HG02798 (cell line): ENCODE measurements around the gene TENM3.

Experiments
- ATAC-seq: cut with Tn5 transposase; IDR thresholded peaks from one replicate; pipeline ENCODE4 v1.9.1; 2021; ENCODE audit warnings: mild to moderate bottlenecking; ENCODE audit not compliant: unreplicated experiment, poor library complexity

Gene TENM3

DNA sequence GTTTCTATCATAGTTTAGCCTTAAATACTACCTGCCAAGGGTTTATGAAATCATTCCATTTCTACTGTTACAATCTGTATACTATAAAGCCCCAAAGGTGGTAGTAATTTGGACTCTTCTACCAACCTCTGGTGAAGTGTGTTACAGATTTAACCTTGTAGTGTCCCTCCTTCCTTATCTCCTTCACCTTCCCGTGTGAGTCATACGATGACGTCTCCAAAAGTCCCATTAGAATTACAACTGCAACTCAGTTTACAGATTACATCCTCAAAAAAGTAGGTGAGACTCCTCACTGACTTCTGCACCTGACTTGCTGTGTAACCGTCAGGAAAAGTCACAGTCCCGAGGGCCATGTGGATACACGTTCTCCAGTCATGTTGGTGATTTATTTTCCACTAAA, 455.0 kb downstream of the TENM3 start:
- ATAC-seq: no peak

- no peak for ATAC-seq
These were observed 456.0 kb downstream of the TENM3 start for GRCh38 chr4:182699201-182699600.

DNA sequence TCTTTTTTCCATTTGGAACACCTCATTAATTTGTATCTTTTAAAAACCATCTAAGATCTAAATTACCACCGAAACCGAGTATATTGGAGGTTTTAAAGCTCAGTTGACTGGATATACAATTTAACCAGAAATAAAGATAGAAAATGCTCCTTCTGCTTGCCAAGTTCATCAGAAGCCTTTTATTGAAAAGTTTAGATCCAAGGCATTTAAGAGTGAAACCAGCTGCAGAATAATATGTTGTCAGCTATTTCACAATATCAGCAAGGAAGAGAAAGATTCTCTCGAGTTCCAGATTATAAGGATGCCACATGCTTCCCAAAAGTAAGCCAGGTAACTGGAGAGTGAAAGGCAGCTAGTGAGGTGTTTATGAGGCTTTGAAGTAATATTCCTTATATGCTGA, 456.6 kb downstream of the TENM3 start:
- no peak for ATAC-seq

GRCh38 chr4:182700362-182701160, 457.4 kb downstream of the TENM3 start:
- ATAC-seq: no peak

DNA sequence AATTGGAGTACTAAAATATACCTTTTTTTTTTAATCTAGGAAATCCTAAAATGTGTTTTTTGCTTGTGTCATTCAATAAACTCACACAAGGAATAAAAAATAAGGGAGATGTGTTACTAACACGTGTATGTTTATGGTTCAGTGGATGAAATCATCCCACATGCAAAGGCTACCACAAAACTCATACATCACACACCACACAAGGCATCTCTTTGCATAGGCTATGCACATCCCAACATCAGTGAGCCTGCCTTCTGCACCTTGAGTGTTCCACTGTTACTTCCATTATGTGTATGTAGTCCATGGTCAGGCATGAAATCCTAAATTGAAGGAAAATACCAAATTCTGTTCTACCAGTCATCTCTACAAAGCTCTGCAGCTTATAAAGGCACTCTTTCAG, 460.9 kb downstream of the TENM3 start:
- ATAC-seq: no peak

- ATAC-seq: no peak
These were observed 461.7 kb downstream of the TENM3 start for GRCh38 chr4:182704948-182705347.

GRCh38 chr4:182705389-182705788, 462.2 kb downstream of the TENM3 start:
- ATAC-seq: no peak

DNA sequence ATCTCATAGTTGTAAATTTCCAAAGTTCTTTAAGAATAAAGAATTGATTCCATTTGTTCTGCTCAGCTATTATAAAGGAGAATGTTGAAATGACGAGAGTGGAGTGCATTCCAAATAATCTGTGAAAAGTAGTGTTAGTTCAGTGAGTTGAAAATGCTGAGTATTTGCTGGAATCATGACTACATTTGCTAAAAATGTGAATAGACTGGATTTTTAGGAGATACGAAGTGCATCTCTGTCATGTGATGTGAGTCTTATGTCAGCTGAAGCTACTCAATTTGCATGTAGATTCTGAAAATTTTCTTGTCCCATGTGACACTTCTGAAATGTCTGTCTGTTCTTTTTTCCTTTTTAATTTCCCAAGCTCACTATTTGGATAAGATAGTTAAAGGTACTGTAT, 468.0 kb downstream of the TENM3 start:
- no peak for ATAC-seq

- ATAC-seq: no peak
These were observed 472.3 kb downstream of the TENM3 start for GRCh38 chr4:182715548-182715947.

DNA sequence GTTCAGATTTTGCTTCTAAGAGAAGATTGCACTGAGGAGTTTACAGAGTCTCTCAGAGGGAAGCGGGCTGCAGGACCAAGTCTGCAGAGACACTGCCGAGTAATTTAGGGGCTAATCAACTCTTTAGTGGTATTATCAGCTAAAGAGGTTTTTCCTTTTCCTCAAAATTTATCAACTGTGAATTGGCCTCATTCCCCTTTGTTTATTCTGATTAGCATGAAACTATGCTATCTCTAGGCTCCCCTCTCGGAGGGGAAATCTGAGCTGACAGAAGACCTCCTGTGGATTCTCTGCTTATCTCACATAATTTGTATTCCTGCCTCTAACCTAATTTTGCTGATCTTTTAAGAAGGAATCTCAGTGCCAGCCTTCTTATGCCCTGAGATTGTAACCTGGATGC, 473.0 kb downstream of the TENM3 start:
- ATAC-seq: no peak

DNA sequence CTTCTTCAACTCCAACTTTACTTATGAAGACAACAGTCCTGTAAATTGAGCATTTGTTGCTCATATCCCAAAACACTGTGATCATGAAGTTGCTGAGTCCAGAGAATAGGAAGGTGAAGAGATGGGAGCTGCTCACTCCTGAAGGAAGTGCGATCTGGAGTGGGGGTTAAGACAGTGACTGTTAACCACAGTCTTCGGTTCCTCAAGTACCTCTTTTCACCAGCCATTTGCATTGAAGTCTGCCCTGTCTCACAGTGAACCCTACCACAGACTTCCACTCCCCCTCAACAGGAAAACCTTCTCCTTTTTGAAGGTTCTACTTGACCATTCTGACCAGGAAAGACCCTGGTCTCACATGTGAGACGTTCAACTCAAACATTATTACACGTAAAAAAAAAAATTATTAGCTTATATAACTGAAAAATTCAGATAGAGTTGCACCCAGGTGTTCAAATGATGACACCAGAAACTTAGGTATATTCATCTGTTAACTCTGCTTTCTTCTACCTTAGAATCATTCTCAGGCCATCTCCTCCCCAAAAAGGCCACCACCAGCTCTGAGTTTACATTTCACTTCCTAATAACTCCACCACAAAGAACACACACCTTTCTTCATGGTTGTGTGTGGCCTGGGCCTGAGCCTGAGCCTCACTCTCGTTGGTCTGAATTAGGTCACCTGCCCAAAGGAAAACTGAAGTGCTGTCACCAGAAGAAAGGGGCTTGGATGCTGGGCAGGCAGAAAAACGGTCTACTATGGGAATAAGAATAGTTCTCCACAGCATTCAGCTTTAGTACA, 474.8 kb downstream of the TENM3 start:
- peak; percentile 54 for ATAC-seq

DNA sequence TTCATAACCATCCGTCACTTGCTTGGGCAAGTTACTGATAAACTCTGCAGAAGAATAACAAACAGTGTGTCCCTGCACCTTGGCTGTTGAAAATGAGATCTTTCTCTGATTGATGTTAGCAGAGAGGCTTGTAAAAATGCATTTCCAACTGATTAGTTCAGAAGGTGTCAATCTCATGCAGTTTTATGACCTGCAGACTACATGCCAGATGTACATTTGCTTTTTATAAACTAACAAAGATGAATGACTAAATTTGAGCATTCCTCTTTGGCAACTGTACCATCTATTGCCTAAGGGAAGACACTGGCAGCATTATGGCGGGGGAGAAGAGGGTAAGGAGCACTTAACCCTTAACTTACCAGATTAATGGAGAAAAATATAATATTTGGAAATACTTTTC, 481.2 kb downstream of the TENM3 start:
- no peak for ATAC-seq

DNA sequence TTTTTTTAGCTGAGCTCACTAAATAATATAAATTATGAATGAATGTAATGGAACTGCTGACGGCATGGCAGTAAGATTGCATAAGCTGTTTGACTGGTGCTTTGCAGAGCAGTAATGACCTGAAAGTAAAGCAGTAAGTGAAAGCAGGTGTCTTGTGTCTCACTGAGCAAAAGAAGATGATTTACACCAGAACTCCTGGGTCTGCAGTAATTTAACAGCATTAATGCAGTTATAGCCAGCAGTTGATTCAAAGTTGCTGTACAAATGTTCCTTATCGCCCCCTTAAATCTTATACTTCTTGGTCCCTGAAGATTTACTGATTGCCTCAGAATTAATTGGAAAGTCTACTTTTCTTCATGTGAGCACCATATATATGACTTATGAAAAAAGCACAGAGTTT, 486.3 kb downstream of the TENM3 start:
- no peak for ATAC-seq

DNA sequence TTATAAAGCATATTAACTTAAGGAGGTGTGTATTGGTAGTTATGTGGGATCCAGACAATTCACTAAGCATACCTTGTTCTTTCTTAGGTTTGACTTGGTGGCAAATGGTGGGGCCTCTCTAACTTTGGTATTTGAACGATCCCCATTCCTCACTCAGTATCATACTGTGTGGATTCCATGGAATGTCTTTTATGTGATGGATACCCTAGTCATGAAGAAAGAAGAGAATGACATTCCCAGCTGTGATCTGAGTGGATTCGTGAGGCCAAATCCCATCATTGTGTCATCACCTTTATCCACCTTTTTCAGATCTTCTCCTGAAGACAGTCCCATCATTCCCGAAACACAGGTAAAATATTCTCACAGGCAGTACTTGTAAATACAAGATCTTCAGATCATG, 487.6 kb downstream of the TENM3 start:
- no peak for ATAC-seq

GRCh38 chr4:182736207-182736606, 493.0 kb downstream of the TENM3 start:
- ATAC-seq: no peak

DNA sequence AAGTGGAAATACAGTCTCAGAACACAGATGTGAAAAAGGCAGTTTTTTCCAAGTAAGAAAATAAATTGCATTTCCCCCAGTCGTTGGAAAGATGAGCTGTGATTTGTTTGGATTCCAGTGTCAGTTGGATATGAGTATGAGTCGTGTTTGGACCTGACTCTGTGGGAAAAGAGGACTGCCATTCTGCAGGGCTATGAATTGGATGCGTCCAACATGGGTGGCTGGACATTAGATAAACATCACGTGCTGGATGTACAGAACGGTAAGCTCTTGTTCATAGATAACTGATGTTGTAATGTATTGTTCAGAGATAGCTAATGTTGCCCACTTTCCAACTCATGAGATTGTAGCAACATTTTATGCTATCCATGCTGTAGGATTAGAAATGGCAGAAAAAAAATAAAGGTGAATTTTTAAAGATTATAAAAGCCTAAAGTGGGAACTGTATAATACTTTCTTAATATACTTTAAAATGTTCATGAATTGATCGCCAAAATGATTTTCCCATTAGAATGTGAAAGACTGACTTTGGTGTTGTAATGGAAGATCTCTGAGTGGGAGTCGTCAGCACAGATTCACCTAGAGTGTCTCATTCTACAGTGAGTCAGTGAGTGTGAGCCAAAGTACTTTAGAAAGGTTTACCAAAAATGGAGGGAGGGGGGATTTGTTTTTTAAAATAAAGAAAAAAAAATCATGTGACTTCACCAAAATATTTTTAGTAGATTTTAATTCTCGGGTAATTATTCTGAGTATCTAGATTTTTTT, 495.3 kb downstream of the TENM3 start:
- no peak for ATAC-seq

GRCh38 chr4:182740256-182740655, 497.1 kb downstream of the TENM3 start:
- no peak for ATAC-seq

GRCh38 chr4:182741054-182741453, 497.9 kb downstream of the TENM3 start:
- no peak for ATAC-seq

DNA sequence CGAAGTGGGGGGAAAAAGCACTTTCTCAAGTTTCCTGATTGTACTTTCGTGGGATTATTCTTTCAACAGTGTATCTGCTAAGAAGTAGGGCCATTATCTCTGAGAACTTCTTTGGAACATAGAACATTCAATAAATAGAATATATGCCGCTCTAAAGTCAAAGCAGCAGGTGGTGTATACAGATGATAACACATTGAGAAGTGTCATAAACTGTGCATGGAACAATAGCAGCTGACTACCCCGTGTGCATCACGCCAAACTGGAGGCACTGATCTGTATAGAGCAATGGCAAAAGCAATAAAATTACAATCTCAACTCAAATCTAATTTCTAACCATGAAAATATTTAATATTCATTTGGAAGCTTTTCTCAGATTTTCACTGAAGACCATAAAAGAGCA, 498.7 kb downstream of the TENM3 start:
- no peak for ATAC-seq

GRCh38 chr4:182743815-182744214, 500.6 kb downstream of the TENM3 start:
- ATAC-seq: no peak

DNA sequence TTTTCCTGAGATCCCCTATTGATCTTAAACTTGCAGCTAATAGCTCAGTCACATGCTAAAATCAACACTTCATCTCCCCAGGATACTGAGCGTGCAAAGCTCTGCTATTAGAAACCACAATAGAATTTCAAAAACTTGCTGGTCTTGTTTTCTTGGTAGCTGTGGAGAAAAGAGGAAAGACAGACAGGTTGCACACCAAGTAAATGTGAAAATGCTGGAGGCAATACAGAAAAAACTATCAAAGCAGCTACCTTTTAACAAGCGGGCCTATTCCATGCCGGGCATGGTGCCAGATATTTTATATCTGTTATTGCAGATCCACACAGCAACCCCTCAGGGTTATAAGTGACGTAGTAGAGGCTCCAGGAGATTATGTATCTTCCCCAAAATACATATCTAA, 502.0 kb downstream of the TENM3 start:
- no peak for ATAC-seq
